HEK293 (cell line): ENCODE data around the gene BPHL.

ENCODE experiments used
- CTCF ChIA-PET: fragments of 350-600 bp; formaldehyde crosslinking; extraction: SDS; loops from one replicate; lab custom pipeline; 2021; ENCODE audit warnings: antibody characterized with exemption; lab: Yijun Ruan, JAX
- POLR2A ChIA-PET: fragments of 300-600 bp; formaldehyde crosslinking; extraction: SDS; loops from one replicate; lab custom pipeline; 2020; ENCODE audit warnings: antibody characterized with exemption, inconsistent platforms; lab: Yijun Ruan, JAX
- H3K27ac ChIP-seq: fragments of 200-500 bp; sonication (Bioruptor generic); 2 replicates; pipeline ENCODE4 v1.5.1; 2014; ENCODE audit warnings: low read depth, low read length, control low read depth, inconsistent platforms; ENCODE audit errors: extremely low read depth
- H3K36me3 ChIP-seq, 2 experiments: fragments of 200-500 bp in 1 of 2; sonication (Bioruptor generic) in 1 of 2; 1 replicate in 1 of 2; 2 replicates in 1 of 2; pipeline ENCODE4 v1.5.1; 2014 to 2017; ENCODE audit warnings: inconsistent platforms in 2 of 2, low read length in 2 of 2; ENCODE audit not compliant: control insufficient read depth in 2 of 2, insufficient read depth in 1 of 2
- H3K4me1 ChIP-seq: fragments of 200-500 bp; sonication (Bioruptor generic); 2 replicates; pipeline ENCODE4 v1.5.1; 2014; ENCODE audit warnings: mild to moderate bottlenecking, low read length, inconsistent platforms; ENCODE audit not compliant: control insufficient read depth, insufficient read depth
- H3K4me3 ChIP-seq: 2 replicates; pipeline ENCODE4 v1.5.1; 2011; ENCODE audit warnings: low read depth, mild to moderate bottlenecking, control low read depth, low read length, moderate library complexity
- H3K9me3 ChIP-seq: fragments of 200-500 bp; sonication (Bioruptor generic); 2 replicates; pipeline ENCODE4 v1.5.1; 2014; ENCODE audit warnings: low read depth, low read length, inconsistent platforms; ENCODE audit not compliant: control insufficient read depth, insufficient read depth
- KLF17 ChIP-seq: fragments of 450-650 bp; formaldehyde crosslinking; IDR thresholded peaks from 2 replicates; pipeline ENCODE4 v1.5.1; 2016; ENCODE audit warnings: missing biosample characterization, missing genetic modification characterization
- KLF9 ChIP-seq: fragments of 450-650 bp; formaldehyde crosslinking; IDR thresholded peaks from 2 replicates; pipeline ENCODE4 v1.5.1; 2016; ENCODE audit warnings: missing biosample characterization, missing genetic modification characterization, low read depth
- OVOL3 ChIP-seq: fragments of 450-650 bp; formaldehyde crosslinking; IDR thresholded peaks from 2 replicates; pipeline ENCODE4 v1.5.1; 2016; ENCODE audit warnings: missing biosample characterization, missing genetic modification characterization
- REST ChIP-seq: fragments of 450-650 bp; formaldehyde crosslinking; IDR thresholded peaks from 2 replicates; pipeline ENCODE4 v1.5.1; 2016; ENCODE audit warnings: missing biosample characterization, missing genetic modification characterization
- YY1 ChIP-seq: fragments of 450-650 bp; formaldehyde crosslinking; IDR thresholded peaks from 2 replicates; pipeline ENCODE4 v1.5.1; 2018; ENCODE audit warnings: missing biosample characterization, missing genetic modification characterization
- ZBTB44 ChIP-seq: fragments of 450-650 bp; IDR thresholded peaks from 2 replicates; pipeline ENCODE4 v1.5.1; 2018; ENCODE audit warnings: missing biosample characterization, mild to moderate bottlenecking, missing genetic modification characterization
- ZBTB7A ChIP-seq: fragments of 450-650 bp; formaldehyde crosslinking; IDR thresholded peaks from 2 replicates; pipeline ENCODE4 v1.5.1; 2016; ENCODE audit warnings: low read depth, missing biosample characterization, missing genetic modification characterization
- ZNF121 ChIP-seq: fragments of 450-650 bp; formaldehyde crosslinking; IDR thresholded peaks from 2 replicates; pipeline ENCODE4 v1.5.1; 2016; ENCODE audit warnings: missing biosample characterization, missing genetic modification characterization
- ZNF211 ChIP-seq: fragments of 450-650 bp; formaldehyde crosslinking; IDR thresholded peaks from 2 replicates; pipeline ENCODE4 v1.5.1; 2016; ENCODE audit warnings: low read depth, missing biosample characterization, missing genetic modification characterization
- ZNF274 ChIP-seq, 2 experiments: fragments of 200-500 bp in 1 of 2; fragments of 450-650 bp in 1 of 2; sonication (Bioruptor generic) in 1 of 2; formaldehyde crosslinking in 1 of 2; IDR thresholded peaks; 2 replicates each; pipeline versions ENCODE4 v1.5.1 to v1.6.1; 2014 to 2016; ENCODE audit warnings: borderline replicate concordance in 1 of 2, inconsistent platforms in 1 of 2, low read length in 1 of 2, missing biosample characterization in 1 of 2, missing genetic modification characterization in 1 of 2
- ZNF366 ChIP-seq: fragments of 450-650 bp; formaldehyde crosslinking; conservative IDR thresholded peaks from 2 replicates; pipeline ENCODE4 v1.5.1; 2016; ENCODE audit warnings: missing biosample characterization, missing genetic modification characterization
- ZNF596 ChIP-seq: fragments of 450-650 bp; IDR thresholded peaks from 2 replicates; pipeline ENCODE4 v1.5.0; 2018; ENCODE audit warnings: missing biosample characterization, mild to moderate bottlenecking, missing genetic modification characterization, moderate library complexity
- ZNF785 ChIP-seq: fragments of 450-650 bp; formaldehyde crosslinking; IDR thresholded peaks from 2 replicates; pipeline ENCODE4 v1.5.1; 2016; ENCODE audit warnings: missing biosample characterization, missing genetic modification characterization

Gene BPHL

DNA sequence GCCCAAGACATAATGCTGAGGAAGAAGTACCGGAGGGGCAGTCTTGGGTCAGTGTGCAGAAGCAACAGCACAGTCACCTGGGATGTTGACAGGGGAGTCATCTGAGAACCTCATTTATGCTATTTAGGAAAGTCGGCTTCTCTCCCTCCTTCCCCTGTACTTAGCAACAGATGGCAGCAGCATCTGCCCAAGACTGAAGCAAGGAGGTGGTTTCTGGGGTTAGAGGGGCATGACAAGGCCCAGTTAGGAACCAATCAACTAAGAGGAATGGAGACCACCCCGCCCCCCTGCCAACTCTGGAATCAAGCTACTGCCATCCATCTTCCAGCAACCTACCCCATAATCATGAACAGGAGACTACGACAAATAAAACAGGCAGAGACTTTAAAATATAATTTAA is 28.5 kb upstream of the BPHL start (continued):
- TF ChIP-seq ZBTB44 (tag by site-specific recombination) = no peak
- TF ChIP-seq ZNF121 (tag by site-specific recombination) = no peak
- TF ChIP-seq YY1 = no peak
- no peak for TF ChIP-seq ZBTB7A (tag by site-specific recombination)
- TF ChIP-seq ZNF274 (IDR thresholded peaks at IDR 0.05; ENCODE audit: low read length) = no peak
- no peak for TF ChIP-seq ZNF274 (tag by site-specific recombination; IDR thresholded peaks at IDR 0.05; ENCODE audit: borderline replicate concordance)
- TF ChIP-seq KLF17 (tag by site-specific recombination) = no peak

DNA sequence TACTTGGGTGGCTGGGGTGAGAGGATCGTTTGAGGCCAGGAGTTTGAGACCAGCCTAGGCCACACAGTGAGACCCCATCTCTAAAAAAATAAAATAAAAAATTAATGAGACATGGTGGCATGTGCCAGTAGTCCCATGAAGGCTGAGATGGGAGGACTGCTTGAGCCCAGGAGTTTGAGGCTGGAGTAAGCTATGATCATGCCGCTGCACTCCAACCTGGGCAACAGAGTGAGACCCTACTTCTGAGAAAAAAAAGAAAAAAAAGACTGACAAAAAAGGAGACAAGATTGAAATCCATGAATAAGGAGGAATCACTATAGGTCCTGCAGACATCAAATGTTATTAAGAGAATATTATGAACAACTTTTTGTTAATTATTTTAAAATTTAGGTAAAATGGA is 23.7 kb upstream of the BPHL start:
- Histone ChIP-seq H3K27ac (no peak overlapping the region), H3K9me3 (no peaks in the 10 kb centered on the region), H3K36me3 (peaks cover 11 to 39% of the 10 kb centered on the region in 2 experiments; a peak in 2 of 3 replicates), H3K4me3 (no peak overlapping the region), H3K4me1 (no peaks in the 10 kb centered on the region)
- TF ChIP-seq OVOL3 (tag by site-specific recombination) (no peak), ZNF366 (tag by site-specific recombination) (no peak), ZNF121 (tag by site-specific recombination) (peak; percentile 42; the same call in 1 of the 2 replicates)
- ChIA-PET CTCF (interaction anchor here (0.6 kb wide), 1 partner anchor 30 kb away, joined by 4 read pairs; no protein-coding TSS in a partner anchor), POLR2A (no interaction called here)

DNA sequence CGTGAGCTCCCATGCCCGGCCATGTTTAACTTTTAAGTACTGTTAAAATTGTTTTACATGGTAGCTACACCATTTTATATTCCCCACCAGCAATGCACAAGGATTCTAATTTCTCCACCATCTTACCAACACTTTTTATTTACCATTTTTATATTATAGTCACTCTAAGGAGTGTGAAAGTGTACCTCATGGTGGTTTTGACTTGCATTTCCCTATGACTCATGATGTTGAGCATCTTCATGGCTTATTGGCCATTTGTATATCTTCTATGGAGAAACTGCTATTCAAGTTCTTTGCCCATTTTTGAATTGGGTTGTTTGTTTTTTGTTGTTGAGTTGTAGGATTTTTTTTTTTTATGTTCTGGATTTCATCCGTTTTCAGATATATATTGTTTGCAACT is 15.6 kb upstream of the BPHL start:
- no peaks in the 10 kb centered on the region for H3K9me3 ChIP-seq
- H3K4me3 ChIP-seq = no peak overlapping the region
- CTCF ChIA-PET = interaction anchor here (0.6 to 1.7 kb wide), 3 partner anchors 23 to 457 kb away, joined by 3 read pairs; no protein-coding TSS in a partner anchor
- peaks cover 9 to 63% of the 10 kb centered on the region in 2 experiments; a peak in 2 of 3 replicates for H3K36me3 ChIP-seq
- no peak overlapping the region for H3K27ac ChIP-seq
- no peaks in the 10 kb centered on the region for H3K4me1 ChIP-seq
- TF ChIP-seq ZNF211 = no peak
- TF ChIP-seq, all 188 proteins: peak for 0
- POLR2A ChIA-PET = no interaction called here

DNA sequence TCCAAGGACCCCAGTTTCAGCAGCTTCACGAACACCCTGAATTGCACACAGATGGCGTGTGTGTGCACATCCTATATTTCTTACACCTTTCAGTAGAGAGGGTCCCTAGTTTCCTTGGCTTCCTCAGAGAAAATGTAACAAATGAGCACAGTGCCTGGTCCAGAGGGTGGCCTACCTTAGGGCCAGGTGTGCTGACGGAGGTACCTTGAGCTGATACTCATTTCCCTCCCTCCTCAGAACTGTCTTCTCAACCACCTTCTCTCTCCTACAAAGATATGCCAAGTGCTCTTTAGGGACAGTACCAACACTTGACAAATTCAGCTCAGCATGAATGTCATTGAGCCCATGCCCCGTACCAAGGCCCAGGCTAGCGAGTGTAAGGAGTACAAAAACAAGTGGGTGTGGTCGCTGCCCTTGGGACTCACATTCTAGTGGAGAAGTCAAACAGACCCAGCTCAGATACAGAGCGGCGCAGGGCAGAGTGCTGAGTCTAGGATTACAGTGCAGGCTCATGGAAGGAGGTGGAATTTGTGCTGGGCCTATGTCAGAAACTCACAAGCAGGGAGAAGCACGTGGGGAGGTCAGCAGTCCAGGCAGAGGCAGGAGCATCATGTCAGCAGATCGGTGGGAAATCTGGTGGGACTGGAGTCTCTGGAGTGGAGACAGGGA is 9.6 kb upstream of the BPHL start:
- no peaks in the 10 kb centered on the region for H3K4me1 ChIP-seq
- H3K27ac ChIP-seq = no peak overlapping the region
- no peaks in the 10 kb centered on the region for H3K9me3 ChIP-seq
- peaks cover 28 to 91% of the 10 kb centered on the region in 2 experiments for H3K36me3 ChIP-seq
- TF ChIP-seq ZNF785 (tag by site-specific recombination) (no peak), KLF9 (tag by site-specific recombination) (0 out of 2 replicates have a peak, but pooled peaks have one; percentile 28), REST (tag by site-specific recombination) (no peak), ZNF596 (tag by site-specific recombination) (no peak)
- TF ChIP-seq, all 188 proteins: peak for 1
- ChIA-PET POLR2A (interaction anchor here (1.0 to 1.7 kb wide), 2 partner anchors 10 to 54 kb away, joined by 4 to 5 read pairs; partner anchors contain the start of gene BPHL), CTCF (interaction anchor here (0.6 to 1.1 kb wide), 4 partner anchors 28 to 639 kb away, joined by 3 to 7 read pairs (median 4); no protein-coding TSS in a partner anchor)
- no peak overlapping the region for H3K4me3 ChIP-seq
